Measurements from ENCODE around the gene EMC9.

The EMC9 gene

GRCh38 chr14:24127673-24128072 is 13.7 kb downstream of the EMC9 start:
- no peak for TF ChIP-seq MAX (IDR thresholded peaks at IDR 0.05; ENCODE audit: low read depth, low read length)
- TF ChIP-seq CTCF (IDR thresholded peaks at IDR 0.05; ENCODE audit: low read depth, low read length) = no peak
- no peak for TF ChIP-seq MYC (IDR thresholded peaks at IDR 0.05; ENCODE audit: low read depth, low read length)
- TF ChIP-seq POLR2A (IDR thresholded peaks at IDR 0.05; ENCODE audit: extremely low read depth, insufficient read length) = no peak
- DNase-seq (ENCODE audit: low read depth) = no peak

GRCh38 chr14:24126939-24127338 is 14.5 kb downstream of the EMC9 start:
- no peak for DNase-seq (ENCODE audit: low read depth)
- H3K4me3 ChIP-seq (ENCODE audit: low read depth, low read length) = no peak overlapping the region
- TF ChIP-seq CTCF (IDR thresholded peaks at IDR 0.05; ENCODE audit: low read depth, low read length) (no peak), POLR2A (IDR thresholded peaks at IDR 0.05; ENCODE audit: extremely low read depth, insufficient read length) (no peak), MYC (IDR thresholded peaks at IDR 0.05; ENCODE audit: low read depth, low read length) (no peak), MAX (IDR thresholded peaks at IDR 0.05; ENCODE audit: low read depth, low read length) (no peak)

More at GRCh38 chr14:24127673-24128072, 13.7 kb downstream of the EMC9 start:
- H3K4me3 ChIP-seq (ENCODE audit: low read depth, low read length) = no peak overlapping the region

GRCh38 chr14:24123424-24124417 is 17.7 kb downstream of the EMC9 start:
- no peak overlapping the region for H3K4me3 ChIP-seq (ENCODE audit: low read depth, low read length)
- DNase-seq (ENCODE audit: low read depth) = no peak
- TF ChIP-seq MAX (IDR thresholded peaks at IDR 0.05; ENCODE audit: low read depth, low read length) = no peak
- TF ChIP-seq CTCF (IDR thresholded peaks at IDR 0.05; ENCODE audit: low read depth, low read length) = no peak

- H3K4me3 ChIP-seq (ENCODE audit: low read depth, low read length) = no peak overlapping the region
- TF ChIP-seq CTCF (IDR thresholded peaks at IDR 0.05; ENCODE audit: low read depth, low read length) = no peak
- no peak for TF ChIP-seq POLR2A (IDR thresholded peaks at IDR 0.05; ENCODE audit: extremely low read depth, insufficient read length)
- TF ChIP-seq MAX (IDR thresholded peaks at IDR 0.05; ENCODE audit: low read depth, low read length) = no peak
- TF ChIP-seq MYC (IDR thresholded peaks at IDR 0.05; ENCODE audit: low read depth, low read length) = no peak
- no peak for DNase-seq (ENCODE audit: low read depth)
Measured at GRCh38 chr14:24122898-24123297, 18.5 kb downstream of the EMC9 start.

- H3K4me3 ChIP-seq (ENCODE audit: low read depth, low read length) = no peak overlapping the region
- TF ChIP-seq POLR2A (IDR thresholded peaks at IDR 0.05; ENCODE audit: extremely low read depth, insufficient read length) = no peak
- TF ChIP-seq MAX (IDR thresholded peaks at IDR 0.05; ENCODE audit: low read depth, low read length) = no peak
- TF ChIP-seq CTCF (IDR thresholded peaks at IDR 0.05; ENCODE audit: low read depth, low read length) = no peak
- no peak for TF ChIP-seq MYC (IDR thresholded peaks at IDR 0.05; ENCODE audit: low read depth, low read length)
- no peak for DNase-seq (ENCODE audit: low read depth)
Measured at GRCh38 chr14:24122416-24122815, 19.0 kb downstream of the EMC9 start.

Measured in NB4 (cell line).